GM13976 (cell line): ENCODE data around the gene PDE6B.

Source experiments
- DNase-seq: peaks from one replicate; pipeline ENCODE4 v3.0.0; 2012; ENCODE audit warnings: low spot score
- in situ Hi-C: fragments of 300-500 bp; cut with MboI; formaldehyde crosslinking; loops from one replicate; pipeline ENCODE4 v1.12.0; 2022; ENCODE audit warnings: low sequenced_read_pairs, mixed read lengths, inconsistent platforms; ENCODE audit not compliant: unreplicated experiment
- TF ChIP-seq, protein P1 (sequence below): IDR thresholded peaks from 2 replicates; pipeline ENCODE4 v1.5.1; 2012; ENCODE audit warnings: borderline replicate concordance, mild to moderate bottlenecking; ENCODE audit not compliant: insufficient read depth; ENCODE audit errors: extremely low read depth, missing control alignments, control extremely low read depth

Gene PDE6B

DNA sequence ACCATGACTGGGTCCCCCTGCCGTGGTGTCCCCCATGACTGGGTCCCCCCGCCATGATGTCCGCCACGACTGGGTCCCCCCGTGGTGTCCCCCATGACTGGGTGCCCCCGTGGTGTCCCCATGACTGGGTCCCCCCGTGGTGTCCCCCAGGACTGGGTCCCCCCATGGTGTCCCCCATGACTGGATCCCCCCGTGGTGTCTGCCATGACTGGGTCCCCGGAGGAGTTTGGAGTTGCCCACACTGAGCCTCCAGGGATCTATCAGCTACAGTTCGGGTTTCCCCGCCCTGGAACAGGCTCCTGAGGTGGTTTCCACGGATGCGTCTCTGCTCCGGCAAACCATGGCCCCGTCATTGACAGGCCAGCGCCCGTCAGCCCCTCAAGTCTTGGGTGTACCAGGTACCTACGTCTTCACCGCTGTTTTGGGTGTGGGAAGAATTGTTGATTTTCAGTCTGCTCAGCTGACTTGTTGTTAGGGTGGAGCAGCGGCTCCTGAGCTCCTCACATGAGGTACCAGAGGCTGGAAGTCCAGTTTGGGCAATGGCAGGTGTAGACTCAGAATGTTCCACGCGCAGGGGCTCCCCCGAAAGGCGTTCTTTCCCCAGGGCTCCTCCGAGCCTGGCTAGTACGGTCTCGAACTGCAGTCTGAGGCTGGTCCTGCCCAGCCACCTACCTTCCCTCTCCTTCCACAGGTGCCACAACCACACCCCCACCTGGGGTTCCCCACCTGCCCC lies 8.3 kb upstream of the PDE6B start:
- TF ChIP-seq, protein P1, sequence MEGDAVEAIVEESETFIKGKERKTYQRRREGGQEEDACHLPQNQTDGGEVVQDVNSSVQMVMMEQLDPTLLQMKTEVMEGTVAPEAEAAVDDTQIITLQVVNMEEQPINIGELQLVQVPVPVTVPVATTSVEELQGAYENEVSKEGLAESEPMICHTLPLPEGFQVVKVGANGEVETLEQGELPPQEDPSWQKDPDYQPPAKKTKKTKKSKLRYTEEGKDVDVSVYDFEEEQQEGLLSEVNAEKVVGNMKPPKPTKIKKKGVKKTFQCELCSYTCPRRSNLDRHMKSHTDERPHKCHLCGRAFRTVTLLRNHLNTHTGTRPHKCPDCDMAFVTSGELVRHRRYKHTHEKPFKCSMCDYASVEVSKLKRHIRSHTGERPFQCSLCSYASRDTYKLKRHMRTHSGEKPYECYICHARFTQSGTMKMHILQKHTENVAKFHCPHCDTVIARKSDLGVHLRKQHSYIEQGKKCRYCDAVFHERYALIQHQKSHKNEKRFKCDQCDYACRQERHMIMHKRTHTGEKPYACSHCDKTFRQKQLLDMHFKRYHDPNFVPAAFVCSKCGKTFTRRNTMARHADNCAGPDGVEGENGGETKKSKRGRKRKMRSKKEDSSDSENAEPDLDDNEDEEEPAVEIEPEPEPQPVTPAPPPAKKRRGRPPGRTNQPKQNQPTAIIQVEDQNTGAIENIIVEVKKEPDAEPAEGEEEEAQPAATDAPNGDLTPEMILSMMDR: no peak
- in situ Hi-C loops: no loop called here
- no peak for DNase-seq

DNA sequence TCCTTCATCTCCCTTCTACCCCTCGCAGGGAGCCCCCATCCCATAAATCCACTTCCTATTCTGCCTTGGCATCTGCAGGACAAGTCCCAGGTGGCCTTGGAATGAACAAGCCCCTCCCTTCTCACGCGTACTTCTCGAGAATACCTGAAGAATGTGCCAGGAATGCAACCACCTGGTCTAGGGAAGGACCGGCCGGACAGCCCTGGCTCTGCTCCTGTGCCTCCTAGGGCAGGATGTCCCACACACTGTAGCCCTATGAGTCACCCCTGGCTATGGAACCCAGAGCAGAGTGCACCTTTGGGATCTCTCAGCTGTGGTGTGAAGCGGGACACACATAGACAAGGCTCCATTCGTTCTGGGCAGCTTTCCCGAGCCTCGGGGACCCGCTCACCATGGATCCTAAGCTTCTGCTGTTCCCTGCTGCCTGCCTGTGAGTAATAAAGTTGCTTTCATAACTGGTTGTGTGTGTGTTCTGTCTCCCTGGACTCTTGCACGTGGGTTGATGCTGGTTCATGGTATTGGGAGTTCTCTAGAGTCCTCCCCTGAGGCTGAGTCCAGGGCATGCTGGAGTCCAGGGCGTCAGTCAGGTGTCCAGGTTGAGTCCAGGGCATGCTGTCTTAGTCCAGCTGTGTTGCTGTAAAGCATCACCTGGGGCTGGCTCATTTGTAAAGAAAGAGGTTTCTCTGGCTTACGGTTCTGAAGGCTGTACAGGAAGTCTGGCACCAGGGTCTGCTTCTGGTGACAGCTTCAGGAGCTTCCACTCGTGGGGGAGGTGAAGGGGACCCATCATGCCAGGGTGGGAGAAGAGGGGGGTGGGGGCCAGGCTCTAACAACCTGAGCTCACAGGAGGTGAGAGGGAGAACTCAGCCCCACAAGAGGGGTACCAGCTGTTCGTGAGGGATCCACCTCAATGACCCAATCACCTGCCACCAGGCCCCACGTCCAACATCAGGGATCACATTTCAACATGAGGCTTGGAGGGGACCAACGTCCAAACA lies 7.4 kb upstream of the PDE6B start:
- DNase-seq: no peak
- TF ChIP-seq, protein P1: no peak
- in situ Hi-C loops: no loop called here

DNA sequence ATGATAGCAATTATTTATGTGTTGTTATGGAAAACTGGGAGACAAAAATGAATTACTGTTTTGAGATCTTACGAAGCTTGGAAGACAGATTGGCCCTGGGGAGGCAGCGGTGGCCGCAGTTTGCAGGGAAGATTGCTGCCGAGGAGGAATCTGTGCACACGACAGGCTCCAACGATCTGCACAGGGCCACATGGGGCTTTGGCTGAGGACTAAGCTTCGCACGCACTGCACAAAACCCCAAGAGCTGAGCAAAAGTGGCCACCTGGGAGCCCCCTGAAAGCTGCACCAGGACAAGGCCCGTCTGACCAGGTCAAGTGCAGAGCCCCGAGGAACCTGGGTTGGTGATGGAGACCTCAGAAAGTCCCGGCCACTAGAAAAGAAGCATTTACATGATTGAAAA lies 5.2 kb upstream of the PDE6B start:
- TF ChIP-seq, protein P1: no peak
- no peak for DNase-seq
- in situ Hi-C loops: no loop called here

DNA sequence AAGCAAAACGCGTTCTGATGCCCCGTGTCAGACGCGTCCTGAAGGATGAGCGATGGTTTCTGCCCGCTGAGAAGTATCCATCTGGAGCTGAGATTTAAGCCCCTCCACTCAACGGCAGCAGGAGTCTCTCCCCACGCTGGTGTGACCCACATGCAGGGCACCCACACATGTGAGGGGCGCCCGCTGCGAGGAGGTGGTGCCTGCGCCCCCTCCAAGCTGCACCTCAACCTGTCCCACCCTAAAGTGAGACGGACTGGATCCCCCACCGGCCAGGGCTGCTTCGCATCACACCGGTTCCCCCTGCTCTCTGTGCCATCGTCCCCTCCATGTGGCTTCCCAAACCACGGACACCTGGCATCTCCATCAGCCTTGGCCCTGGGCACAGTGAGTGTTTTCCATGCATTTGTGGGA lies 4.5 kb upstream of the PDE6B start:
- no peak for DNase-seq
- TF ChIP-seq, protein P1: no peak
- in situ Hi-C loops: no loop called here

DNA sequence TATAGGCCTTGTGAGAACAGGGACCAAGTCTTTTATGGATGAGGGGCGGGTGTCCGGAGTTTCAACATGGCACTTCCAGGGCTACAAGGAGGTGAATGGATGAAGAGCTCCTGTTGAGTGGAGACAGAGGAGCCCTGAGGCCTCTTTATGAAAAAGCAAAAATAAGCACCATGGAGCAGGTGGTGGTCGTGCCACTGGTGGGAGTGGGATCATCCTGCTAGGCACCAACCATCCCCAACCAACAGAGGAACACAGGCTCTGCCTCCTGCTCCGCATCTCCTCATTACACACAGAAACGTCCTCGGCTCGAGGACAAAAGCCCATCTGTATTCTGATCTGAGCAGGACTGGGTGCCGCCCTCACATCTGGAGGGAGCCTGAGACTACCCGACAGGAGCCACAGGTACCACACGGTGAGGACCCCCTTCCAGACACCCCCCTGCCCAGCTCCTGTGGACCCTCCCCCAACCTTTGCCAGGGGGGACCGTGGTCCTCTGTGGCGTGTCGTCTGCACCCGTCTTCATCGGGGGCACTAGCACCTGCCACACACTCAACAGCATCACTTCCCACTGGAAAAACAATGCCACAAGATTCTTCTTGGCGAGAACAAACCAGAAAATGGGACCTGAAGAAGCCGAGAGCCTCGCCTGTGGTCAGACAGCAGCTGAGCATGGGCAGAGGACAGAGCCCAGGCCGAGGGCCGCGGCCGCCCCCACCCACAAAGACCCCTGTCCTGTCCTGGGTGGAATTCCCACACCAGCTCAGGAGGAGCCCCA lies 3.9 kb upstream of the PDE6B start:
- in situ Hi-C loops: no loop called here
- no peak for DNase-seq
- TF ChIP-seq, protein P1: no peak
